ENCODE measurements around the gene TPBGL. TPM values are rescaled to one million over a fixed set of nuclear protein-coding genes. Genes with fewer than 3 reads are reported as not detected.
A peak's percentile ranks its signal among the peaks of the same experiment; 100 is the strongest.

TPBGL gene
- total RNA-seq, 1 donor from 2014 or later, result 0.04 TPM

DNA sequence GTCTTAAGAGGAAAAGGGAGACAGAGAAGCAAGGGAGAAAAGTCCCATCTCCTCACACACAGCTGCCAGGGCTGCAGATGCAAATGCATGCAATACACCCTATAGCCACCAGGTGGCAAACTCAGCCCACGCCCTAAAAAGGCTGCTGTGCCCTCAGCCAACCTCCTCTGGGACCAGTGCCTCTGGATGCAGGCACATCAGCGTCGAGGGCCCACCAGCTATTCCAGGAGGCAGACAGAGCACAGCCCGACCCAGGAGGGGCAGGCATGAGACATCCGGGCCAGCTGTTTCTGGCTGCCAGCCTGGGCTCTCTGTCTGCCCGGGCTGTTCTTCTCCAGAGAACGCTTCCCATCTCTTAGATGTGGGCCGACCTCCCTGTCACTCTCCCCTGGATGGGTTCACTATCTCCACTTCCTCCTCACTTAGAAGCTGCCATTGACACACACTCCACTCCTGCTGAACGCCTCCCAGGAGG lies 39.7 kb downstream of the TPBGL start:
- TF ChIP-seq, protein P1, sequence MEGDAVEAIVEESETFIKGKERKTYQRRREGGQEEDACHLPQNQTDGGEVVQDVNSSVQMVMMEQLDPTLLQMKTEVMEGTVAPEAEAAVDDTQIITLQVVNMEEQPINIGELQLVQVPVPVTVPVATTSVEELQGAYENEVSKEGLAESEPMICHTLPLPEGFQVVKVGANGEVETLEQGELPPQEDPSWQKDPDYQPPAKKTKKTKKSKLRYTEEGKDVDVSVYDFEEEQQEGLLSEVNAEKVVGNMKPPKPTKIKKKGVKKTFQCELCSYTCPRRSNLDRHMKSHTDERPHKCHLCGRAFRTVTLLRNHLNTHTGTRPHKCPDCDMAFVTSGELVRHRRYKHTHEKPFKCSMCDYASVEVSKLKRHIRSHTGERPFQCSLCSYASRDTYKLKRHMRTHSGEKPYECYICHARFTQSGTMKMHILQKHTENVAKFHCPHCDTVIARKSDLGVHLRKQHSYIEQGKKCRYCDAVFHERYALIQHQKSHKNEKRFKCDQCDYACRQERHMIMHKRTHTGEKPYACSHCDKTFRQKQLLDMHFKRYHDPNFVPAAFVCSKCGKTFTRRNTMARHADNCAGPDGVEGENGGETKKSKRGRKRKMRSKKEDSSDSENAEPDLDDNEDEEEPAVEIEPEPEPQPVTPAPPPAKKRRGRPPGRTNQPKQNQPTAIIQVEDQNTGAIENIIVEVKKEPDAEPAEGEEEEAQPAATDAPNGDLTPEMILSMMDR (IDR thresholded peaks at IDR 0.05; ENCODE audit: insufficient read depth, low read length, poor library complexity, severe bottlenecking), result peak; percentile 93
- Histone ChIP-seq H3K27me3 (ENCODE audit: control insufficient read depth, insufficient read depth, low read length) (no peaks in the 10 kb centered on the region), H3K36me3 (ENCODE audit: control insufficient read depth, insufficient read depth, low read length) (no peaks in the 10 kb centered on the region), H3K4me3 (ENCODE audit: low read depth, low read length) (no peak overlapping the region)
- no peak for DNase-seq (ENCODE audit: low read depth)

DNA sequence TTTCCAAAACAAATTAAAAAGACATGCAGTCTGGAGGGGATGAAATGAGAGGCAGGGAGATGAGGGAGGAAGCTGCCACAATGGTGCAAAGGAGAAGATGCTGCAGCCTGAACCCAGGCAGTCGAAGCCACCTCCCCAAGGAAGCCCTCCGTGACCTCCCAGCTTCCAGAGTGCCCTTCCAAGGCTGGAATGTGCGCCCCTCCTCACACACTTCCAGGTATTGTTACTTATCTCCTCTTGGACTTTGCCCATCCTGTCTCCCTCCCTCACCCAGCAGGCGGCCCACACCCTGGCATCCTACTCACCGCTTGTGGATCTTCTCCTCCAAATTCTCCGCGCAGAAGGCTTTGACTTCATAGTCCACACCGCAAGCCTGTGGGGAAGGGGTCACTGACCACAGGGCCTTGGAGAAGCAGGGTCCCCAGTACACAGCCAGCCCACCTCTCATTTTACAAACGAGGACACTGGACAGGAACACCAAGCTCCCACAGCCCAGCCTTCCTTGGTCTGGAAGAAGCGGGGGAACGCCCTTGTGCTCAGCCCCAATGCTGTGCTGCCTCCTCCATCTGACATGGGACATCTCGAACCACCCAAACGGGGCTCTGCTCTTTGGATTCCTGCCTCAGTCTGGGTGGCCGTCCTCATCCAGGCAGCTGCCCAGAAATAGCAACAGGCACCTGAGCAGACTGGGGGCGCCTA lies 40.3 kb downstream of the TPBGL start:
- no peaks in the 10 kb centered on the region for H3K27me3 ChIP-seq (ENCODE audit: control insufficient read depth, insufficient read depth, low read length)
- no peak overlapping the region for H3K4me3 ChIP-seq (ENCODE audit: low read depth, low read length)
- TF ChIP-seq, protein P1 (IDR thresholded peaks at IDR 0.05; ENCODE audit: insufficient read depth, low read length, poor library complexity, severe bottlenecking), result no peak
- DNase-seq (ENCODE audit: low read depth), result no peak
- no peaks in the 10 kb centered on the region for H3K36me3 ChIP-seq (ENCODE audit: control insufficient read depth, insufficient read depth, low read length)

DNA sequence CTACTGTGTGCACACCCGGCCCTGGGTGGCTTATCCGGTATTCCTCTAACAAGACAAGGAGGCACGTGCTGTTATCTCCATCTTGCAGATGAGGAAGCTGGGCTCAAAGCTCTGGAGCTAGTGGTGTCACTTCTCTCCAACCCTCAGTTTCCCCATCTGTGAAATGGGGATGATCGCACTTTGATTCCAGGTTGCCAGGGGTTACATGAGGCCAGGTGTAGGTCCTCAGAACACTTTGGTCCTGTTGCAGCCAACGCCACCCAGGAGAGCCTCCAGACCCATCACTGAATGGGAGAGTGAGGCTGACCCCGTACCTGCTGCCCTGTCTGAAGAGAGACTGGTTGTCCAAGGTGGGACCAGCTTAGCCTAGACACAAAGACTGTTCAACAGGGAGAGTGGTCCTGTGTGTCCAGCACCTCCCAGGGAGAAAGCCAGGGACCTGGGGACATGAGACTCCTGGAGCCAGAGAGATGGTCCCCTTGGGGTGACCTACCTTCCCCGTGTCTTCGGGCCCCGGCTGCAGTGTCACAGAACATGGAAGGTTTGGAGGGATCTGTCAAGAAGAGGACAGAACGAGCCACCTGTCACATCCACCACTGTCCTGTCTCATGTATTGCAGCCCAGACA lies 41.0 kb downstream of the TPBGL start:
- Histone ChIP-seq H3K36me3 (ENCODE audit: control insufficient read depth, insufficient read depth, low read length) (no peaks in the 10 kb centered on the region), H3K4me3 (ENCODE audit: low read depth, low read length) (no peak overlapping the region), H3K27me3 (ENCODE audit: control insufficient read depth, insufficient read depth, low read length) (no peaks in the 10 kb centered on the region)
- TF ChIP-seq, protein P1 (IDR thresholded peaks at IDR 0.05; ENCODE audit: insufficient read depth, low read length, poor library complexity, severe bottlenecking), result no peak
- no peak for DNase-seq (ENCODE audit: low read depth)

DNA sequence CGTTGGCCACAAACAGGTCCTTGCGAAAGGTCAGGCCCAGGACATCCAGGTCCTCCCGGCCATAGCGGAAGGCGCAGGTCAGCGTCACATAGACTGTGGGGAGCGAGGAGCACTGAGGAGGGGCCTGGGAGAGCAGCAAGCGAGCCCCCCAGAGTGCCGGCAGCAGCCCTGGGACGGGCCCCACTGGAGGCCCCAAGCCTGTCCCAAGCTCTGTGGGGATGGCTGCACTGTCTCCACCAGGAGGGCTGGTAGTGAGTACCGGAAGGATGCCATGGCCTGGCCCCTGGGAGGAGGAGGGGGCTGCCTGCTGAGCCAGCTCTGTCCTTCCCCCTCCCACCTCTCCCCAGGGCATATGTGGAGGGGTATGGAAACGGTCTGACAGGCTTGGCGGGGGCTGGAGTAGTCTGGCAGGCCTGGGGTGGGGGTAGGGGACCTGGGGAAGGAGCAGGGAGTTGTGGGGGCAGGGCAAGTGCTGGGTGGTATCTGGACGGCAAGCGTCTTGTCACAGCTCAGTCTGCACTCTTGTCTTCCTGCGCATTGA lies 42.9 kb downstream of the TPBGL start:
- no peak for DNase-seq (ENCODE audit: low read depth)
- no peaks in the 10 kb centered on the region for H3K36me3 ChIP-seq (ENCODE audit: control insufficient read depth, insufficient read depth, low read length)
- no peaks in the 10 kb centered on the region for H3K27me3 ChIP-seq (ENCODE audit: control insufficient read depth, insufficient read depth, low read length)
- H3K4me3 ChIP-seq (ENCODE audit: low read depth, low read length), result no peak overlapping the region
- TF ChIP-seq, protein P1 (IDR thresholded peaks at IDR 0.05; ENCODE audit: insufficient read depth, low read length, poor library complexity, severe bottlenecking), result no peak

DNA sequence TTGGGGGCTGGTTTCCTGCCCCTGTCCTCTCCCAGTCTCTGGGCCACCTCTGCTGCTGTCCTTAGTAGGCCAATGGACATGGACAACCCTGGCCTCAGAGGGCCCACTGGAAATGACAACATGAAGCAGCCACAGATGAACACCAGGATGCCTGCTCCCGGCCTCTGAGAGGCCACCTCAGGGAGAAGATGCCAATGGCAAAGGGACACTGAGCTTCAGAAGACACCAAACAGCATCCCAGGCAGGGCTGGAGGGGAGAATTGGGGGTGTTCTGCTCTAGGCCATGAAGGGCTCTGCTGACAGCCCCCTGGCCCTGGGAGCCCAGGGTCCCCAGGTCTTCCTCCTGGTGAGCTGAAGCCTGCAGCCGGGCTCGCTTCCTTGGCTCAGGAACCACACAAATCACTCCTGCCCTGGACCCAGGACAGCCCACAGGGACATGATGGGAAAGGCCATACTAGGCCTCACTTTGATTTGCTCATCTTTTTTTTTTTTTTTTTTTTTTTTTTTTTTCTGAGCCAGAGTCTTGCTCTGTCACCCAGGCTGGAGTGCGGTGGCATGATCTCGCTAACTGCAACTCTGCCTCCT lies 45.3 kb downstream of the TPBGL start:
- TF ChIP-seq, protein P1 (IDR thresholded peaks at IDR 0.05; ENCODE audit: insufficient read depth, low read length, poor library complexity, severe bottlenecking), result no peak
- H3K4me3 ChIP-seq (ENCODE audit: low read depth, low read length), result no peak overlapping the region
- H3K27me3 ChIP-seq (ENCODE audit: control insufficient read depth, insufficient read depth, low read length), result no peaks in the 10 kb centered on the region
- DNase-seq (ENCODE audit: low read depth), result no peak
- H3K36me3 ChIP-seq (ENCODE audit: control insufficient read depth, insufficient read depth, low read length), result no peaks in the 10 kb centered on the region

All from kidney epithelial cell (primary cell).